ENCODE data around the gene VANGL2.

- no peak for TF ChIP-seq POLR2AphosphoS5 (IDR thresholded peaks at IDR 0.05; ENCODE audit: low read depth, low read length)
- no peak for TF ChIP-seq REST (IDR thresholded peaks at IDR 0.05; ENCODE audit: insufficient read depth in 1 of 2, low read depth in 2 of 2, low read length in 2 of 2)
These were observed 58.7 kb downstream of the VANGL2 start for GRCh38 chr1:160459056-160459455.
